ENCODE data around the gene NCKIPSD.
A peak's percentile ranks its signal among the peaks of the same experiment; 100 is the strongest.

NCKIPSD gene

GRCh38 chr3:48678056-48678455, 7.7 kb downstream of the NCKIPSD start:
- DNase-seq = no peak

GRCh38 chr3:48674505-48674904, 11.2 kb downstream of the NCKIPSD start:
- DNase-seq = no peak

GRCh38 chr3:48672522-48672921, 13.2 kb downstream of the NCKIPSD start:
- no peak for DNase-seq

- DNase-seq = no peak
Measured at GRCh38 chr3:48664929-48665328, 20.8 kb downstream of the NCKIPSD start.

- no peak for DNase-seq
Measured at GRCh38 chr3:48664313-48664644, 21.4 kb downstream of the NCKIPSD start.

GRCh38 chr3:48663489-48664312, 22.0 kb downstream of the NCKIPSD start:
- peak; percentile 93 for DNase-seq

- peak; percentile 68 for DNase-seq
Measured at GRCh38 chr3:48662753-48663488, 22.8 kb downstream of the NCKIPSD start, which contains the start of gene CELSR3. Gene CELSR3 (minus strand): TSS chr3:48662886. CDS start chr3:48662634, 252 bp downstream.

- DNase-seq = no peak
Measured at GRCh38 chr3:48662145-48662752, 23.5 kb downstream of the NCKIPSD start.

- no peak for DNase-seq
Measured at GRCh38 chr3:48661501-48662144, 24.1 kb downstream of the NCKIPSD start.

- no peak for DNase-seq
Measured at GRCh38 chr3:48660800-48661400, 24.8 kb downstream of the NCKIPSD start.

GRCh38 chr3:48656841-48657281, 28.9 kb downstream of the NCKIPSD start:
- DNase-seq = no peak

GRCh38 chr3:48656061-48656840, 29.5 kb downstream of the NCKIPSD start:
- DNase-seq = no peak

GRCh38 chr3:48655606-48656005, 30.1 kb downstream of the NCKIPSD start:
- no peak for DNase-seq

GRCh38 chr3:48655063-48655462, 30.7 kb downstream of the NCKIPSD start:
- no peak for DNase-seq

- DNase-seq = no peak
Measured at GRCh38 chr3:48652923-48653715, 32.6 kb downstream of the NCKIPSD start.

- DNase-seq = no peak
Measured at GRCh38 chr3:48651771-48652170, 33.9 kb downstream of the NCKIPSD start.

GRCh38 chr3:48650723-48651122, 35.0 kb downstream of the NCKIPSD start:
- no peak for DNase-seq

GRCh38 chr3:48648188-48648850, 37.4 kb downstream of the NCKIPSD start:
- DNase-seq = no peak

GRCh38 chr3:48647714-48648113, 38.0 kb downstream of the NCKIPSD start:
- DNase-seq = no peak

Data from NCI-H526 treated with DMSO at 0.1 percent for 48 hours (cell line).